Spleen (tissue), 11 donors: ENCODE measurements around the gene ZBP1. TPM values are rescaled to one million over a fixed set of nuclear protein-coding genes. Genes with fewer than 3 reads are reported as not detected.

Experiments
- DNase-seq: peaks from one replicate; pipeline ENCODE4 v3.0.0-alpha.2; 2020
- H3K27ac ChIP-seq, 8 donors: fragments of 200-600 bp; sonication (generic) in 7 of 8; 1 replicate in 4 of 8; 2 replicates in 4 of 8; pipeline versions ENCODE4 v1.5.0 to v1.8.0; 2016 to 2021; ENCODE audit warnings: inconsistent platforms in 4 of 8, mild to moderate bottlenecking in 4 of 8, moderate library complexity in 1 of 8
- H3K27me3 ChIP-seq, 7 donors: fragments of 200-600 bp; sonication (generic) in 6 of 7; replicated peaks in 1 of 7; 1 replicate in 4 of 7; 2 replicates in 3 of 7; pipeline versions ENCODE4 v1.5.0 to v1.8.0; 2016 to 2021; ENCODE audit warnings: inconsistent platforms in 3 of 7, mild to moderate bottlenecking in 1 of 7
- H3K36me3 ChIP-seq, 6 donors: fragments of 200-600 bp; sonication (generic) in 5 of 6; 1 replicate in 4 of 6; 2 replicates in 2 of 6; pipeline versions ENCODE4 v1.5.0 to v1.8.0; 2016 to 2021; ENCODE audit warnings: inconsistent platforms in 2 of 6
- H3K4me1 ChIP-seq, 6 donors: fragments of 200-600 bp; sonication (generic) in 5 of 6; 1 replicate in 3 of 6; 2 replicates in 3 of 6; pipeline versions ENCODE4 v1.5.0 to v1.8.0; 2016 to 2021; ENCODE audit warnings: inconsistent platforms in 3 of 6
- H3K4me3 ChIP-seq, 8 donors: fragments of 200-600 bp; sonication (generic) in 7 of 8; 1 replicate in 4 of 8; 2 replicates in 4 of 8; pipeline versions ENCODE4 v1.5.0 to v1.8.0; 2016 to 2021; ENCODE audit warnings: inconsistent platforms in 4 of 8, mild to moderate bottlenecking in 4 of 8, moderate library complexity in 2 of 8
- H3K9me3 ChIP-seq, 8 donors: fragments of 200-600 bp; sonication (generic) in 7 of 8; 1 replicate in 4 of 8; 2 replicates in 4 of 8; pipeline versions ENCODE4 v1.5.0 to v1.8.0; 2016 to 2021; ENCODE audit warnings: inconsistent platforms in 4 of 8
- CTCF ChIP-seq, 11 experiments: fragments of 200-600 bp in 7 of 11; fragments of 450-650 bp in 4 of 11; sonication (generic) in 4 of 11; IDR thresholded peaks in 8 of 11; conservative IDR thresholded peaks in 3 of 11; 1 replicate in 7 of 11; 2 replicates in 4 of 11; pipeline versions ENCODE4 v1.4.0 to v1.8.0; 2016 to 2021; ENCODE audit warnings: antibody characterized with exemption in 11 of 11, inconsistent platforms in 4 of 11, mild to moderate bottlenecking in 1 of 11
- POLR2A ChIP-seq, 3 donors: fragments of 450-650 bp; IDR thresholded peaks; one replicate each; pipeline ENCODE4 v1.5.1; 2017; ENCODE audit warnings: antibody characterized with exemption in 3 of 3, mild to moderate bottlenecking in 1 of 3
- POLR2AphosphoS5 ChIP-seq, 3 donors: sonication (generic); formaldehyde crosslinking; IDR thresholded peaks; one replicate each; pipeline ENCODE4 v1.5.1; 2017; ENCODE audit warnings: antibody characterized with exemption in 3 of 3
- WGBS, 5 donors: extraction: QIAGEN DNeasy Blood & Tissue Kit in 3 of 5; methylation state at CpG; one replicate each; pipeline versions ENCODE4 v1.1.5 to v1.1.7; 2013 to 2018; 5-methylcytosine and 5-hydroxymethylcytosine counted together
- intact Hi-C: fragments of 100-400 bp; cut with DNase I; formaldehyde crosslinking; loops from one replicate; pipeline ENCODE4 v1.15.0; 2023; ENCODE audit warnings: low total_unique reads
- polyA plus RNA-seq, 3 donors: library from polyadenylated mRNA; stranded (reverse); fragments of 200-250 nt; gene quantifications; one replicate each; pipeline ENCODE4 v1.2.1, GENCODE V29; 2013
- total RNA-seq, 7 donors: library from RNA; depleted of rRNA in 3 of 7; stranded (reverse); fragments of >200 nt in 3 of 7; fragmentation: NEBNext Ultra II Directional in 4 of 7; extraction: Animal tissue kit (Norgen Biotek cat#: 25700) in 4 of 7; gene quantifications; one replicate each; pipeline versions ENCODE4 v1.1.0 to v1.2.1, GENCODE V29; 2016 to 2021
- donor health status: healthy with polysubstance abuse.
- donor health status: DM: no; HTN: no; CAD: no; lungs with moderate emphysema.
- donor health status: DM: no; HTN: no; CAD: no.
- donor health status: Bipolar disorder and iron deficiency.
- donor health status: healthy.
- donor health status: DM: no; HTN: no; CAD: no.
- donor health status: DM: yes; HTN: yes; CAD: no.

ZBP1 gene
- total and polyA plus RNA-seq, 10 donors: 8.6 to 28.4 (median 16.6) TPM

DNA sequence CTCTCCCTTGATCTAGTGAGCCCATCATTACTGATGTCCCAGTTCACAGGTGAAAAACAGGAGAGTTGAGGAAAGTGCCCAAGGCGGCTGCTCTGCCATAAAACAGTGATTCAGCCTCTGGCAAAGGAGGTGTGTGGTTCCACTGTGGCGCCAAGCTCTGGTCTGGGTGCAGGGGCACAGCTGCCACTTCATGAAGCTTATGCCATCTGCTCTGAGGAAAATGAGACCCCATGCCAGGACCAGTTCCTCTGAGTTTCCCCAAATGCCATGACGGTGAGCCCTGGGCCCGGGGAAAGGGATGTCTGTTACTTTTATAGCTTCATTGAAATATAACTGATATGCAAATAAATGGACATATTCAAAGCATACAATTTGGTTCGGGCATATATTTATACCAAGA, 33.7 kb upstream of the ZBP1 start:
- WGBS, 5 donors: 54 to 66% (median 61%) methylated on average over 5 of the region's 5 CpGs
- Histone ChIP-seq H3K27me3 (no peaks in the 10 kb centered on the region), H3K9me3 (no peaks in the 10 kb centered on the region), H3K4me3 (no peak overlapping the region), H3K4me1 (peaks cover 0 to 36% (median 19%) of the 10 kb centered on the region in 6 donors), H3K36me3 (peaks cover 0 to 65% (median 24%) of the 10 kb centered on the region in 6 donors), H3K27ac (no peak overlapping the region)
- peak; percentile 71 for DNase-seq
- intact Hi-C loops: loop anchor here (5.0 to 10.0 kb wide), 3 partner anchors 49 to 523 kb away; no protein-coding TSS in a partner anchor
- TF ChIP-seq POLR2AphosphoS5 (IDR thresholded peaks at IDR 0.05) (no peak), POLR2A (IDR thresholded peaks at IDR 0.05) (no peak), CTCF (IDR thresholded peaks at IDR 0.05 in 8 of 11, conservative IDR thresholded peaks at IDR 0.05 in 3 of 11) (no peak)

DNA sequence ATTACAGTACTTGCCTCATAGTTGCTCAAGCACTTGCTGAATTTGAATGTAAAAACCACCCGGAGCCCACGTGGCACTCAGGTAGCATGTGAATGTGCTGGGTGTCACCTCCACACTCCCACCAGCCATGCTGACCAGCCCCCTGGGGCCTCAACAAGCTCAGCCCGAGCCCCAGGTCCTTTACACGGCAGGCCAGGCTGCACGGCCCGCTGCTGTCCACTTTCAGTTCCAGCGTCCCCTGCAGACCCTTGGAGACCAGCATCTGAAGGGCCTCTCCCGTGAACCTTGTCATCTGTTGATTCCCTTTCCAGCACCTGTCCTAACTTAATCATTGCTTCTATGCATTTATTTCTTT, 33.3 kb upstream of the ZBP1 start:
- intact Hi-C loops: loop anchor here (5.0 to 10.0 kb wide), 3 partner anchors 49 to 524 kb away; no protein-coding TSS in a partner anchor
- no peak for TF ChIP-seq POLR2AphosphoS5 (IDR thresholded peaks at IDR 0.05)
- no peak for TF ChIP-seq POLR2A (IDR thresholded peaks at IDR 0.05)
- no peak for TF ChIP-seq CTCF (IDR thresholded peaks at IDR 0.05 in 8 of 11, conservative IDR thresholded peaks at IDR 0.05 in 3 of 11)
- no peaks in the 10 kb centered on the region for H3K9me3 ChIP-seq
- no peak overlapping the region for H3K27ac ChIP-seq
- peaks cover 0 to 61% (median 22%) of the 10 kb centered on the region in 6 donors for H3K36me3 ChIP-seq
- no peaks in the 10 kb centered on the region for H3K27me3 ChIP-seq
- no peak overlapping the region for H3K4me3 ChIP-seq
- DNase-seq: peak; percentile 73
- WGBS, 5 donors: 72 to 90% (median 88%) methylated on average over 8 of the region's 8 CpGs
- H3K4me1 ChIP-seq: peaks cover 0 to 33% (median 17%) of the 10 kb centered on the region in 6 donors

GRCh38 chr20:57652606-57653545, 32.6 kb upstream of the ZBP1 start:
- H3K9me3 ChIP-seq: no peaks in the 10 kb centered on the region
- 82 to 92% (median 87%) methylated on average over 22 to 28 of the region's 28 CpGs for WGBS, 5 donors
- DNase-seq: peak; percentile 71
- H3K4me3 ChIP-seq: no peak overlapping the region
- peaks cover 0 to 27% (median 12%) of the 10 kb centered on the region in 6 donors for H3K4me1 ChIP-seq
- intact Hi-C loops: loop anchor here (5.0 to 10.0 kb wide), 3 partner anchors 48 to 524 kb away; no protein-coding TSS in a partner anchor
- no peak overlapping the region for H3K27ac ChIP-seq
- peaks cover 0 to 61% (median 22%) of the 10 kb centered on the region in 6 donors for H3K36me3 ChIP-seq
- no peaks in the 10 kb centered on the region for H3K27me3 ChIP-seq
- TF ChIP-seq POLR2AphosphoS5 (IDR thresholded peaks at IDR 0.05) (no peak), CTCF (IDR thresholded peaks at IDR 0.05 in 8 of 11, conservative IDR thresholded peaks at IDR 0.05 in 3 of 11) (no peak), POLR2A (IDR thresholded peaks at IDR 0.05) (no peak)
